ENCODE measurements around the gene RGS19. TPM values are rescaled to one million over a fixed set of nuclear protein-coding genes. Genes with fewer than 3 reads are reported as not detected.

The RGS19 gene
- total RNA-seq, 1 experiment from 2014 or later = 16.4 TPM

DNA sequence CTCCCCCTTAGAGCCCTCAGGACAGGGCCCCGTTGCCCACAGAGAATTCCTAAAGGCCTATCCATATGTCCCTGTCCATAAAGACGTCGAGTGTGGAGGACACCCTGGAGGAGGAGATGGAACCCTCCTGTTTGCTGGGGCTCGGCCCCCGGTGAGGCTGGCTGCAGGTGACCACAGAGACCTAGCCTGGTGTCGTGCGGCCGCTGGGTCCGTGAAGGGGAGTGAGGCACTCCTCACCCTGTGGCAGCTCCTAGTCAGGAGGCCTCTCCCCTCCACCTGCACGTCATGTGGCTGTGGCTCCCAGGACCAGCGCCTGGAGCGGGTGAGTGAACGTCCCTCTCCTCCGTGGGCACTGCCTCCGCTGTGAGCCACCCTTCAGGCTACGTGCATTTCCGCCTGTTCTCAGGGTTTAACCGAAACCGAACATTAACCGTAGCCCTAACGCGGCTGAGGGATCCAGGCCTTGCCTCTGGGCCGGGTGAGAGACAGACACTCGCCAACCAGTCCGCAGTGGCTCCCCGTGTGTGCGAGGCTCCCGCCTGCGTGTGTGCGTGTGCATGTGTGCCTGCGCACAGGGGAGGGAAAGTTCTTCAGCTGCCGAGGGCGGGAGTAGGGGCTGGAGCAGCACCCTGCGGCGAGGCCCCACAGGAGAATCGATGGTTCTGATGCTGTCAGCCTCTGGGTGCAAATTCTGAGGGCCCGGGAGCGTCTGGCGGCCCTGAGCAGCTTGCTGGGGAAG is 22.3 kb downstream of the RGS19 start:
- BruUV-seq (replicated peaks) = no TSS peak
- H3K4me3 ChIP-seq (ENCODE audit: low read depth, low read length, poor library complexity, severe bottlenecking) = no peak overlapping the region
- no peaks in the 10 kb centered on the region for H3K9me3 ChIP-seq (ENCODE audit: low read depth, low read length, poor library complexity, severe bottlenecking)
- no peaks in the 10 kb centered on the region for H3K36me3 ChIP-seq (ENCODE audit: insufficient read depth, low read length, poor library complexity, severe bottlenecking)
- TF ChIP-seq, protein P1, sequence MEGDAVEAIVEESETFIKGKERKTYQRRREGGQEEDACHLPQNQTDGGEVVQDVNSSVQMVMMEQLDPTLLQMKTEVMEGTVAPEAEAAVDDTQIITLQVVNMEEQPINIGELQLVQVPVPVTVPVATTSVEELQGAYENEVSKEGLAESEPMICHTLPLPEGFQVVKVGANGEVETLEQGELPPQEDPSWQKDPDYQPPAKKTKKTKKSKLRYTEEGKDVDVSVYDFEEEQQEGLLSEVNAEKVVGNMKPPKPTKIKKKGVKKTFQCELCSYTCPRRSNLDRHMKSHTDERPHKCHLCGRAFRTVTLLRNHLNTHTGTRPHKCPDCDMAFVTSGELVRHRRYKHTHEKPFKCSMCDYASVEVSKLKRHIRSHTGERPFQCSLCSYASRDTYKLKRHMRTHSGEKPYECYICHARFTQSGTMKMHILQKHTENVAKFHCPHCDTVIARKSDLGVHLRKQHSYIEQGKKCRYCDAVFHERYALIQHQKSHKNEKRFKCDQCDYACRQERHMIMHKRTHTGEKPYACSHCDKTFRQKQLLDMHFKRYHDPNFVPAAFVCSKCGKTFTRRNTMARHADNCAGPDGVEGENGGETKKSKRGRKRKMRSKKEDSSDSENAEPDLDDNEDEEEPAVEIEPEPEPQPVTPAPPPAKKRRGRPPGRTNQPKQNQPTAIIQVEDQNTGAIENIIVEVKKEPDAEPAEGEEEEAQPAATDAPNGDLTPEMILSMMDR (conservative IDR thresholded peaks at IDR 0.05; ENCODE audit: low read depth, low read length) = no peak
- TF ChIP-seq EZH2 (IDR thresholded peaks at IDR 0.05; ENCODE audit: borderline replicate concordance, low read depth, low read length, poor library complexity, severe bottlenecking) = no peak
- intact Hi-C loops (cut with micrococcal nuclease; ENCODE audit: unreplicated experiment) = no loop called here
- CTCF ChIA-PET = interaction anchor here (0.8 to 1.0 kb wide), 2 partner anchors 10 to 77 kb away, joined by 3 read pairs; no protein-coding TSS in a partner anchor
- H3K27me3 ChIP-seq (replicated peaks; ENCODE audit: insufficient read depth, low read depth, low read length, poor library complexity) = no peaks in the 10 kb centered on the region
- H3K27ac ChIP-seq (ENCODE audit: low read depth, low read length, poor library complexity, severe bottlenecking) = no peak overlapping the region
- DNase-seq (ENCODE audit: low spot score) = no peak
- H3K4me1 ChIP-seq (ENCODE audit: insufficient read depth, low read length, poor library complexity, severe bottlenecking) = peaks cover 5% of the 10 kb centered on the region
- POLR2A ChIA-PET (ENCODE audit: low non-redundant PET) = no interaction called here

GRCh38 chr20:64056639-64056888 is 22.8 kb downstream of the RGS19 start:
- TF ChIP-seq, protein P1 (conservative IDR thresholded peaks at IDR 0.05; ENCODE audit: low read depth, low read length) = no peak
- TF ChIP-seq EZH2 (IDR thresholded peaks at IDR 0.05; ENCODE audit: borderline replicate concordance, low read depth, low read length, poor library complexity, severe bottlenecking) = no peak
- DNase-seq (ENCODE audit: low spot score) = no peak
- CTCF ChIA-PET = no interaction called here
- no TSS peak for BruUV-seq (replicated peaks)
- POLR2A ChIA-PET (ENCODE audit: low non-redundant PET) = no interaction called here
- H3K36me3 ChIP-seq (ENCODE audit: insufficient read depth, low read length, poor library complexity, severe bottlenecking) = no peaks in the 10 kb centered on the region
- intact Hi-C loops (cut with micrococcal nuclease; ENCODE audit: unreplicated experiment) = no loop called here
- no peak overlapping the region for H3K27ac ChIP-seq (ENCODE audit: low read depth, low read length, poor library complexity, severe bottlenecking)
- H3K4me3 ChIP-seq (ENCODE audit: low read depth, low read length, poor library complexity, severe bottlenecking) = no peak overlapping the region
- H3K4me1 ChIP-seq (ENCODE audit: insufficient read depth, low read length, poor library complexity, severe bottlenecking) = peaks cover 5% of the 10 kb centered on the region
- no peaks in the 10 kb centered on the region for H3K9me3 ChIP-seq (ENCODE audit: low read depth, low read length, poor library complexity, severe bottlenecking)
- no peaks in the 10 kb centered on the region for H3K27me3 ChIP-seq (replicated peaks; ENCODE audit: insufficient read depth, low read depth, low read length, poor library complexity)

DNA sequence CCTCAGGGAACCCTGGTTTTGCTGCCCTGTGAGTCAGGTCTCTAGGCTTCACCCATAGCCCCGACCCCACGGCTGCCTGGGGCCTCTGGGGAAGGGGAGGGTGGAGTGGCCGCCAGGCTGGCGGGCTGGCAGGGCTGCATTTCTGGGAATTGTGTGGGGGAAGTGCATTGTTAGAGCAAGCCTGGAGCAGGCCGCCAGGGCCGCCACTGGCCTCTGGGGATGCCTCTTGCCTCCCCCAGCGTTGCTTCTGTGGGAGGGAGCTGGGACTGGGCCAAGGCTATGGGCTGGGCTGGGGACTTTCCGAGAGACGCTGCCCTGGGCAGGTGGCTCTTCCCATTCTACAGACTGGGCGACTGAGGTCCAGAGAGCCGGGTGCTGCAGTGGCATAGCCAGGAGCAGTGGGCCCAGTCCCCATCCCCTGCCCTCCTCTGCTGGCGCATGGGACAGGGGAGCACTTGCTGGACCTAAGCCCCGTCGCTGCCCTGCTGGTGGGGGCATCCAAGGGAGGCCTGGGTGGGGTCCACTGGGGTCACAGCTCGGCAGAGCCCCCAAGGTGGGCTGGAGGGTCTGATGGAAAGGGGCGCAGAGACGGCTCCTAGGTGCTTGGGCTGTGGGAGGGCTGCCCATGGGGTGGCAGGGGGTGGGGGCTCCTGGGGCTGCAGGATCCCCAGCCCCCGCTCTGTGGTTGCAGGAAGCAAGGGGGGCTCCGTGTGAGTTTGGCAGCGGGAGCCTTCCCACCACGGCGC is 23.3 kb downstream of the RGS19 start:
- no peak for DNase-seq (ENCODE audit: low spot score)
- ChIA-PET POLR2A (ENCODE audit: low non-redundant PET) (no interaction called here), CTCF (no interaction called here)
- H3K4me1 ChIP-seq (ENCODE audit: insufficient read depth, low read length, poor library complexity, severe bottlenecking) = peaks cover 5% of the 10 kb centered on the region
- no peaks in the 10 kb centered on the region for H3K27me3 ChIP-seq (replicated peaks; ENCODE audit: insufficient read depth, low read depth, low read length, poor library complexity)
- TF ChIP-seq EZH2 (IDR thresholded peaks at IDR 0.05; ENCODE audit: borderline replicate concordance, low read depth, low read length, poor library complexity, severe bottlenecking) = no peak
- TF ChIP-seq, protein P1 (conservative IDR thresholded peaks at IDR 0.05; ENCODE audit: low read depth, low read length) = no peak
- H3K36me3 ChIP-seq (ENCODE audit: insufficient read depth, low read length, poor library complexity, severe bottlenecking) = no peaks in the 10 kb centered on the region
- H3K4me3 ChIP-seq (ENCODE audit: low read depth, low read length, poor library complexity, severe bottlenecking) = no peak overlapping the region
- no TSS peak for BruUV-seq (replicated peaks)
- H3K27ac ChIP-seq (ENCODE audit: low read depth, low read length, poor library complexity, severe bottlenecking) = no peak overlapping the region
- intact Hi-C loops (cut with micrococcal nuclease; ENCODE audit: unreplicated experiment) = no loop called here
- H3K9me3 ChIP-seq (ENCODE audit: low read depth, low read length, poor library complexity, severe bottlenecking) = no peaks in the 10 kb centered on the region
